ENCODE results near the gene PTPRG. TPM values are rescaled to one million over a fixed set of nuclear protein-coding genes. Genes with fewer than 3 reads are reported as not detected.

The PTPRG gene
- total RNA-seq, 2 donors from 2014 or later, result 76.5 to 108 TPM

- no peaks in the 10 kb centered on the region for H3K9me3 Mint-ChIP-seq
Observed at GRCh38 chr3:62180514-62180913, 619.1 kb downstream of the PTPRG start.

DNA sequence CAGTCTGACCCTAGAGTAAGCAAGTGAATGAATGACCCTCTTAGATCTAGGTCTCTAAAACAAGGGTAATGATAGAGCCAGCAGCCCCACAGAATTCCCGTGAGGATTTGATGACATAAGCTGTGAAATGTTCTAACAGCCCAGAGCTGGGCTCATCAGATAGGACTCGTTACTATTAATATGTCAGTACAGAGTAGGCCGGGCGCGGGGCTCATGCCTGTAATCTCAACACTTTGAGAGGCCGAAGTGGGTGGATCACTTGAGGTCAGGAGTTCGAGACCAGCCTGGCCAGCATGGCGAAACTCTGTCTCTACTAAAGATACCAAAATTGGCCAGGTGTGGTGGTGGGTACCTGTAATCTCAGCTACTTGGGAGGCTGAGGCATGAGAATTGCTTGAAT is 621.7 kb downstream of the PTPRG start:
- Histone ChIP-seq H3K4me3 (ENCODE audit: low read length) (no peak overlapping the region), H3K27me3 (ENCODE audit: control insufficient read depth, insufficient read depth, low read length, poor library complexity, severe bottlenecking) (no peaks in the 10 kb centered on the region), H3K9ac (ENCODE audit: extremely low read depth, low read length, poor library complexity, severe bottlenecking) (no peak overlapping the region), H3K9me3 (ENCODE audit: control insufficient read depth, low read length) (no peaks in the 10 kb centered on the region), H3K36me3 (ENCODE audit: control insufficient read depth, insufficient read depth, low read length) (peaks cover 4% of the 10 kb centered on the region), H3K27ac (ENCODE audit: low read depth, low read length) (no peak overlapping the region), H3K4me1 (ENCODE audit: control insufficient read depth, insufficient read depth, low read length) (peaks cover 10% of the 10 kb centered on the region)
- Mint-ChIP-seq H3K36me3 (ENCODE audit: low read depth) (peaks cover 20% of the 10 kb centered on the region), H3K9me3 (no peaks in the 10 kb centered on the region), H3K4me1 (peaks cover 16% of the 10 kb centered on the region), H3K27ac (no peak overlapping the region), H3K27me3 (ENCODE audit: insufficient read depth) (no peaks in the 10 kb centered on the region), H3K4me3 (no peak overlapping the region)
- TF ChIP-seq, protein P1, sequence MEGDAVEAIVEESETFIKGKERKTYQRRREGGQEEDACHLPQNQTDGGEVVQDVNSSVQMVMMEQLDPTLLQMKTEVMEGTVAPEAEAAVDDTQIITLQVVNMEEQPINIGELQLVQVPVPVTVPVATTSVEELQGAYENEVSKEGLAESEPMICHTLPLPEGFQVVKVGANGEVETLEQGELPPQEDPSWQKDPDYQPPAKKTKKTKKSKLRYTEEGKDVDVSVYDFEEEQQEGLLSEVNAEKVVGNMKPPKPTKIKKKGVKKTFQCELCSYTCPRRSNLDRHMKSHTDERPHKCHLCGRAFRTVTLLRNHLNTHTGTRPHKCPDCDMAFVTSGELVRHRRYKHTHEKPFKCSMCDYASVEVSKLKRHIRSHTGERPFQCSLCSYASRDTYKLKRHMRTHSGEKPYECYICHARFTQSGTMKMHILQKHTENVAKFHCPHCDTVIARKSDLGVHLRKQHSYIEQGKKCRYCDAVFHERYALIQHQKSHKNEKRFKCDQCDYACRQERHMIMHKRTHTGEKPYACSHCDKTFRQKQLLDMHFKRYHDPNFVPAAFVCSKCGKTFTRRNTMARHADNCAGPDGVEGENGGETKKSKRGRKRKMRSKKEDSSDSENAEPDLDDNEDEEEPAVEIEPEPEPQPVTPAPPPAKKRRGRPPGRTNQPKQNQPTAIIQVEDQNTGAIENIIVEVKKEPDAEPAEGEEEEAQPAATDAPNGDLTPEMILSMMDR (conservative IDR thresholded peaks at IDR 0.05), result no peak
- no peak for DNase-seq
- WGBS, 2 experiments (ENCODE audit: insufficient coverage in 1 of 2, insufficient read length in 1 of 2), result 97 to 100% methylated on average over 6 to 8 of the region's 8 CpGs

More at GRCh38 chr3:62180514-62180913, 619.1 kb downstream of the PTPRG start:
- Histone ChIP-seq H3K4me3 (ENCODE audit: low read length) (no peak overlapping the region), H3K9me3 (ENCODE audit: control insufficient read depth, low read length) (no peaks in the 10 kb centered on the region), H3K27ac (ENCODE audit: low read depth, low read length) (no peak overlapping the region), H3K9ac (ENCODE audit: extremely low read depth, low read length, poor library complexity, severe bottlenecking) (no peak overlapping the region), H3K4me1 (ENCODE audit: control insufficient read depth, insufficient read depth, low read length) (peaks cover 10% of the 10 kb centered on the region), H3K27me3 (ENCODE audit: control insufficient read depth, insufficient read depth, low read length, poor library complexity, severe bottlenecking) (no peaks in the 10 kb centered on the region), H3K36me3 (ENCODE audit: control insufficient read depth, insufficient read depth, low read length) (peaks cover 4% of the 10 kb centered on the region)
- Mint-ChIP-seq H3K27ac (no peak overlapping the region), H3K4me3 (no peak overlapping the region), H3K27me3 (ENCODE audit: insufficient read depth) (no peaks in the 10 kb centered on the region), H3K36me3 (ENCODE audit: low read depth) (peaks cover 5% of the 10 kb centered on the region), H3K4me1 (peaks cover 16% of the 10 kb centered on the region)
- no peak for DNase-seq
- TF ChIP-seq, protein P1 (conservative IDR thresholded peaks at IDR 0.05), result no peak
- WGBS, 2 experiments (ENCODE audit: insufficient coverage in 1 of 2, insufficient read length in 1 of 2), result 91 to 93% methylated on average over 5 of the region's 5 CpGs

GRCh38 chr3:62183969-62184368 is 622.6 kb downstream of the PTPRG start:
- H3K4me3 ChIP-seq (ENCODE audit: low read length), result no peak overlapping the region
- peaks cover 4% of the 10 kb centered on the region for H3K36me3 ChIP-seq (ENCODE audit: control insufficient read depth, insufficient read depth, low read length)
- no peaks in the 10 kb centered on the region for H3K9me3 ChIP-seq (ENCODE audit: control insufficient read depth, low read length)
- DNase-seq, result no peak
- no peaks in the 10 kb centered on the region for H3K27me3 ChIP-seq (ENCODE audit: control insufficient read depth, insufficient read depth, low read length, poor library complexity, severe bottlenecking)
- no peak overlapping the region for H3K4me3 Mint-ChIP-seq
- no peak overlapping the region for H3K27ac ChIP-seq (ENCODE audit: low read depth, low read length)
- H3K27me3 Mint-ChIP-seq (ENCODE audit: insufficient read depth), result no peaks in the 10 kb centered on the region
- 95 to 100% methylated on average over 10 of the region's 10 CpGs for WGBS, 2 experiments (ENCODE audit: insufficient coverage in 1 of 2, insufficient read length in 1 of 2)
- TF ChIP-seq, protein P1 (conservative IDR thresholded peaks at IDR 0.05), result no peak
- no peak overlapping the region for H3K27ac Mint-ChIP-seq
- H3K4me1 Mint-ChIP-seq, result peaks cover 18% of the 10 kb centered on the region
- H3K36me3 Mint-ChIP-seq (ENCODE audit: low read depth), result peaks cover 21% of the 10 kb centered on the region
- H3K4me1 ChIP-seq (ENCODE audit: control insufficient read depth, insufficient read depth, low read length), result peaks cover 10% of the 10 kb centered on the region
- no peak overlapping the region for H3K9ac ChIP-seq (ENCODE audit: extremely low read depth, low read length, poor library complexity, severe bottlenecking)
- no peaks in the 10 kb centered on the region for H3K9me3 Mint-ChIP-seq
